IPS-20b (cell line): ENCODE data around the gene EBLN2.

Experiments used
- H3K27ac ChIP-seq: one replicate; pipeline ENCODE4 v1.5.1; 2013; ENCODE audit warnings: low read length
- H3K27me3 ChIP-seq: 2 replicates; pipeline ENCODE4 v1.6.1; 2013; ENCODE audit warnings: mild to moderate bottlenecking, low read length, inconsistent platforms; ENCODE audit not compliant: insufficient read depth
- H3K36me3 ChIP-seq: 2 replicates; pipeline ENCODE4 v1.6.1; 2013; ENCODE audit warnings: low read depth, mild to moderate bottlenecking, inconsistent platforms, low read length, moderate library complexity; ENCODE audit not compliant: insufficient read depth
- H3K4me1 ChIP-seq: 2 replicates; pipeline ENCODE4 v1.6.1; 2013; ENCODE audit warnings: mild to moderate bottlenecking, control low read depth, inconsistent platforms, low read length, moderate library complexity; ENCODE audit not compliant: insufficient read depth
- H3K4me3 ChIP-seq: 2 replicates; pipeline ENCODE4 v1.5.1; 2013; ENCODE audit warnings: mild to moderate bottlenecking, low read length, inconsistent platforms
- H3K9ac ChIP-seq: 2 replicates; pipeline ENCODE4 v1.6.1; 2013; ENCODE audit warnings: low read depth, mild to moderate bottlenecking, inconsistent platforms, low read length, moderate library complexity
- H3K9me3 ChIP-seq: 2 replicates; pipeline ENCODE4 v1.6.1; 2013; ENCODE audit warnings: mild to moderate bottlenecking, low read depth, low read length, inconsistent platforms; ENCODE audit not compliant: insufficient read depth

The EBLN2 gene

GRCh38 chr3:73061416-73061815, at the start of gene EBLN2:
Gene EBLN2 (plus strand): TSS chr3:73061659. CDS start chr3:73062082, 423 bp downstream.
- Histone ChIP-seq H3K36me3 (peaks cover 78% of the 10 kb centered on the region), H3K27ac (no peak within 1 kb of the TSS), H3K4me1 (no peaks in the 10 kb centered on the region), H3K9ac (no peak within 1 kb of the TSS), H3K27me3 (no peaks in the 10 kb centered on the region), H3K9me3 (no peaks in the 10 kb centered on the region), H3K4me3 (no peak within 1 kb of the TSS)

GRCh38 chr3:73018298-73018697, 43.2 kb upstream of the EBLN2 start:
- no peak overlapping the region for H3K9ac ChIP-seq
- no peaks in the 10 kb centered on the region for H3K9me3 ChIP-seq
- H3K36me3 ChIP-seq = no peaks in the 10 kb centered on the region
- no peak overlapping the region for H3K4me3 ChIP-seq
- peaks cover 7% of the 10 kb centered on the region; the same call in 1 of the 2 replicates for H3K4me1 ChIP-seq
- H3K27ac ChIP-seq = no peak overlapping the region
- H3K27me3 ChIP-seq = no peaks in the 10 kb centered on the region

- Histone ChIP-seq H3K27ac (no peak overlapping the region), H3K4me3 (no peak overlapping the region), H3K9ac (no peak overlapping the region), H3K36me3 (no peaks in the 10 kb centered on the region), H3K27me3 (no peaks in the 10 kb centered on the region), H3K9me3 (no peaks in the 10 kb centered on the region), H3K4me1 (peaks cover 7% of the 10 kb centered on the region; the same call in 1 of the 2 replicates)
Measured at GRCh38 chr3:73018790-73019441, 42.5 kb upstream of the EBLN2 start.

GRCh38 chr3:73021301-73021835, 40.1 kb upstream of the EBLN2 start:
- Histone ChIP-seq H3K27ac (no peak overlapping the region), H3K9ac (no peak overlapping the region), H3K36me3 (no peaks in the 10 kb centered on the region)

GRCh38 chr3:73024836-73025235, 36.6 kb upstream of the EBLN2 start:
- H3K9me3 ChIP-seq = no peaks in the 10 kb centered on the region
- H3K27ac ChIP-seq = no peak overlapping the region
- no peaks in the 10 kb centered on the region for H3K36me3 ChIP-seq
- H3K4me3 ChIP-seq = peak overlapping the region; percentile 45; the same call in 1 of the 2 replicates
- no peak overlapping the region for H3K9ac ChIP-seq
- no peaks in the 10 kb centered on the region for H3K27me3 ChIP-seq
- H3K4me1 ChIP-seq = peaks cover 28% of the 10 kb centered on the region; the same call in 1 of the 2 replicates

More at GRCh38 chr3:73021301-73021835, 40.1 kb upstream of the EBLN2 start:
- H3K27me3 ChIP-seq = no peaks in the 10 kb centered on the region
- peaks cover 23% of the 10 kb centered on the region; the same call in 1 of the 2 replicates for H3K4me1 ChIP-seq
- no peaks in the 10 kb centered on the region for H3K9me3 ChIP-seq
- no peak overlapping the region for H3K4me3 ChIP-seq

GRCh38 chr3:73026111-73026759, 35.2 kb upstream of the EBLN2 start:
- Histone ChIP-seq H3K4me1 (peaks cover 28% of the 10 kb centered on the region; the same call in 1 of the 2 replicates), H3K4me3 (no peak overlapping the region), H3K27me3 (no peaks in the 10 kb centered on the region), H3K27ac (no peak overlapping the region), H3K9me3 (no peaks in the 10 kb centered on the region), H3K36me3 (no peaks in the 10 kb centered on the region), H3K9ac (no peak overlapping the region)

GRCh38 chr3:73026760-73027113, 34.7 kb upstream of the EBLN2 start:
- no peaks in the 10 kb centered on the region for H3K9me3 ChIP-seq
- H3K36me3 ChIP-seq = no peaks in the 10 kb centered on the region
- H3K27ac ChIP-seq = no peak overlapping the region
- H3K4me3 ChIP-seq = no peak overlapping the region
- H3K27me3 ChIP-seq = no peaks in the 10 kb centered on the region
- no peak overlapping the region for H3K9ac ChIP-seq
- H3K4me1 ChIP-seq = peaks cover 28% of the 10 kb centered on the region; the same call in 1 of the 2 replicates

GRCh38 chr3:73028803-73029202, 32.7 kb upstream of the EBLN2 start:
- Histone ChIP-seq H3K4me3 (no peak overlapping the region), H3K27ac (no peak overlapping the region), H3K9ac (peak overlapping the region; percentile 8; the same call in 1 of the 2 replicates), H3K4me1 (peaks cover 21% of the 10 kb centered on the region; the same call in 1 of the 2 replicates), H3K27me3 (no peaks in the 10 kb centered on the region), H3K36me3 (no peaks in the 10 kb centered on the region), H3K9me3 (no peaks in the 10 kb centered on the region)

- H3K36me3 ChIP-seq = no peaks in the 10 kb centered on the region
- H3K27ac ChIP-seq = no peak overlapping the region
- no peaks in the 10 kb centered on the region for H3K9me3 ChIP-seq
- no peaks in the 10 kb centered on the region for H3K27me3 ChIP-seq
- H3K4me1 ChIP-seq = peaks cover 16% of the 10 kb centered on the region; the same call in 1 of the 2 replicates
- H3K9ac ChIP-seq = peak overlapping the region; percentile 8; the same call in 1 of the 2 replicates
- H3K4me3 ChIP-seq = no peak overlapping the region
Measured at GRCh38 chr3:73029321-73029796, 32.1 kb upstream of the EBLN2 start.

GRCh38 chr3:73030073-73030597, 31.3 kb upstream of the EBLN2 start:
- no peaks in the 10 kb centered on the region for H3K36me3 ChIP-seq
- H3K4me1 ChIP-seq = peaks cover 11% of the 10 kb centered on the region; the same call in 1 of the 2 replicates
- H3K27me3 ChIP-seq = no peaks in the 10 kb centered on the region
- H3K9me3 ChIP-seq = no peaks in the 10 kb centered on the region
- no peak overlapping the region for H3K9ac ChIP-seq
- H3K27ac ChIP-seq = no peak overlapping the region
- H3K4me3 ChIP-seq = no peak overlapping the region

GRCh38 chr3:73031573-73032103, 29.8 kb upstream of the EBLN2 start:
- no peaks in the 10 kb centered on the region for H3K9me3 ChIP-seq
- no peaks in the 10 kb centered on the region for H3K36me3 ChIP-seq
- no peak overlapping the region for H3K9ac ChIP-seq
- no peak overlapping the region for H3K4me3 ChIP-seq
- H3K27ac ChIP-seq = no peak overlapping the region
- no peaks in the 10 kb centered on the region for H3K27me3 ChIP-seq
- H3K4me1 ChIP-seq = peaks cover 5% of the 10 kb centered on the region; the same call in 1 of the 2 replicates
